GM12865 (cell line): ENCODE data around the gene ARHGEF2.

Source experiments
- DNase-seq: peaks from one replicate; pipeline ENCODE4 v3.0.0; 2010; ENCODE audit warnings: low read depth
- H3K4me3 ChIP-seq: 2 replicates; pipeline ENCODE4 v1.5.1; 2011; ENCODE audit warnings: mild to moderate bottlenecking, low read depth, low read length, control low read depth
- CTCF ChIP-seq: IDR thresholded peaks from 2 replicates; pipeline ENCODE4 v1.5.1; 2011; ENCODE audit warnings: low read length, control low read depth, low read depth, inconsistent platforms; ENCODE audit not compliant: insufficient read depth; ENCODE audit errors: missing control alignments

The ARHGEF2 gene

GRCh38 chr1:155900161-155900560 lies 78.2 kb downstream of the ARHGEF2 start:
- no peak for TF ChIP-seq CTCF
- no peak for DNase-seq
- no peak overlapping the region for H3K4me3 ChIP-seq

GRCh38 chr1:155899683-155900082 lies 78.7 kb downstream of the ARHGEF2 start:
- no peak overlapping the region for H3K4me3 ChIP-seq
- DNase-seq = no peak
- TF ChIP-seq CTCF = no peak

- DNase-seq = no peak
- TF ChIP-seq CTCF = no peak
- H3K4me3 ChIP-seq = no peak overlapping the region
Measured at GRCh38 chr1:155898888-155899287, 79.5 kb downstream of the ARHGEF2 start.

- TF ChIP-seq CTCF = no peak
- no peak for DNase-seq
- H3K4me3 ChIP-seq = no peak overlapping the region
Measured at GRCh38 chr1:155897746-155898145, 80.6 kb downstream of the ARHGEF2 start.
